Measurements from ENCODE around the gene SCAND1.
"Not testable (repeated sequence)": the region's sequence is repeated elsewhere in the genome, so short reads cannot be mapped to it uniquely, and the experiment has no call there.

SCAND1 gene

DNA sequence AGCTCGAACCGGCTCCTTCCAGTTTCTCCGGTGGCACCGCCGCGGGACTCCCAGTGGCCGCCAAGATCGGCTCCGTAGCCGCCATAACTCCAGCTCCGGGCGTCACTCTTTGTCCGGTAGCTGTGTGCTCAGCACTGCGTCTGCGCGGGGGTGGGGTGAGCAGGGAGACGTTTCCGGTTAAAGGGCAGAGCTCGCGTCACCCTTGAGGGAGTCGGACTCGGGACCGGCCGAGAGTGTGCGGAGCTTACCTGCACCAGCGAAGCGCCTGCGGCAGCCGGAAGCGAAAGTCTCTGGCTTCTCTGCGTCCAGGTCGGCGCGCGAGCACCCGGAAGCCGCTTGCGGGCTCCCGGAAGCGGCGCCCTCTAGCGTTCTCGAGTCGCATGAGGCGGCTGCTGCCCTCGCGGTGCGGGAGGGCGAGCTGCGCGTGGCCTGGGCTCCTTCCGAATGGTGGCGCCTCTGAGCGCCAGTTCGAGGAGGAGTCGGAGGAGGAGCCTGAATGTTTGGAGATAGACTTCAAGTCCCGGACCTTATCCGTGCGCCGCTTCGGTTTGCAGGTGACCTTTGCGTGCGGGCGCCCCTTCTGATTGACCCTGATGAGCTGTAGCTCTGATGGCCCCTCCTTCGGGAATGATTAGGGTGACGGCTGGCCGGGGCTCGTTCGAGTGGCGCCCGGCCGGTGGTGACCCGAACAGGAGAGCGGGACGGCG, at the start of gene SCAND1:
SCAND1 (minus strand) TSS at position 303 of the 707 bp plus-strand sequence; CDS start at position 85, 218 bp downstream.
- no peak for TF ChIP-seq EZH2phosphoT487 (conservative IDR thresholded peaks at IDR 0.05; ENCODE audit: low read length)
- TF ChIP-seq, protein P1, sequence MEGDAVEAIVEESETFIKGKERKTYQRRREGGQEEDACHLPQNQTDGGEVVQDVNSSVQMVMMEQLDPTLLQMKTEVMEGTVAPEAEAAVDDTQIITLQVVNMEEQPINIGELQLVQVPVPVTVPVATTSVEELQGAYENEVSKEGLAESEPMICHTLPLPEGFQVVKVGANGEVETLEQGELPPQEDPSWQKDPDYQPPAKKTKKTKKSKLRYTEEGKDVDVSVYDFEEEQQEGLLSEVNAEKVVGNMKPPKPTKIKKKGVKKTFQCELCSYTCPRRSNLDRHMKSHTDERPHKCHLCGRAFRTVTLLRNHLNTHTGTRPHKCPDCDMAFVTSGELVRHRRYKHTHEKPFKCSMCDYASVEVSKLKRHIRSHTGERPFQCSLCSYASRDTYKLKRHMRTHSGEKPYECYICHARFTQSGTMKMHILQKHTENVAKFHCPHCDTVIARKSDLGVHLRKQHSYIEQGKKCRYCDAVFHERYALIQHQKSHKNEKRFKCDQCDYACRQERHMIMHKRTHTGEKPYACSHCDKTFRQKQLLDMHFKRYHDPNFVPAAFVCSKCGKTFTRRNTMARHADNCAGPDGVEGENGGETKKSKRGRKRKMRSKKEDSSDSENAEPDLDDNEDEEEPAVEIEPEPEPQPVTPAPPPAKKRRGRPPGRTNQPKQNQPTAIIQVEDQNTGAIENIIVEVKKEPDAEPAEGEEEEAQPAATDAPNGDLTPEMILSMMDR (IDR thresholded peaks at IDR 0.05; ENCODE audit: insufficient read depth, low read length, poor library complexity, severe bottlenecking): peak; percentile 97

GRCh38 chr20:36004045-36004444, 49.7 kb upstream of the SCAND1 start:
- Histone ChIP-seq H3F3A (ENCODE audit: insufficient read depth) (no peaks in the 10 kb centered on the region), H3K9me3 (ENCODE audit: insufficient read depth, low read length) (no peaks in the 10 kb centered on the region), H3K4me3 (ENCODE audit: insufficient read depth, low read length, poor library complexity, severe bottlenecking) (no peak overlapping the region), H3K27ac (ENCODE audit: low read depth, low read length) (no peak overlapping the region), H2AFZ (ENCODE audit: low read depth, low read length, severe bottlenecking) (no peak overlapping the region), H4K20me1 (ENCODE audit: low read depth, low read length) (no peaks in the 10 kb centered on the region), H3K9me2 (replicated peaks; ENCODE audit: insufficient read depth, low read length) (no peaks in the 10 kb centered on the region), H3K36me3 (ENCODE audit: low read length) (no peaks in the 10 kb centered on the region), H3K79me2 (ENCODE audit: insufficient read depth, low read length) (no peaks in the 10 kb centered on the region), H3K9ac (ENCODE audit: low read length) (no peak overlapping the region), H3K27me3 (ENCODE audit: low read length) (no peaks in the 10 kb centered on the region), H3K4me2 (ENCODE audit: low read depth, low read length, poor library complexity, severe bottlenecking) (no peak overlapping the region)
- TF ChIP-seq EZH2phosphoT487 (conservative IDR thresholded peaks at IDR 0.05; ENCODE audit: low read length): no peak
- TF ChIP-seq, protein P1 (IDR thresholded peaks at IDR 0.05; ENCODE audit: insufficient read depth, low read length, poor library complexity, severe bottlenecking): no peak

More for the DNA sequence above, at the start of gene SCAND1:
- H3K9ac ChIP-seq (ENCODE audit: low read length): peak within 1 kb of the TSS; percentile 98
- peak within 1 kb of the TSS; percentile 98 for H2AFZ ChIP-seq (ENCODE audit: low read depth, low read length, severe bottlenecking)
- no peaks in the 10 kb centered on the region for H3K9me2 ChIP-seq (replicated peaks; ENCODE audit: insufficient read depth, low read length)
- peaks cover 5% of the 10 kb centered on the region; the same call in 1 of the 2 replicates for H3F3A ChIP-seq (ENCODE audit: insufficient read depth)
- peak within 1 kb of the TSS; percentile 84 for H3K4me2 ChIP-seq (ENCODE audit: low read depth, low read length, poor library complexity, severe bottlenecking)
- peaks cover 20% of the 10 kb centered on the region for H3K79me2 ChIP-seq (ENCODE audit: insufficient read depth, low read length)
- H3K27ac ChIP-seq (ENCODE audit: low read depth, low read length): peak within 1 kb of the TSS; percentile 96
- H3K27me3 ChIP-seq (ENCODE audit: low read length): no peaks in the 10 kb centered on the region
- H3K36me3 ChIP-seq (ENCODE audit: low read length): no peaks in the 10 kb centered on the region
- 0 out of 2 replicates have a peak, but pooled peaks cover 6% of the 10 kb centered on the region for H3K9me3 ChIP-seq (ENCODE audit: insufficient read depth, low read length)
- peak within 1 kb of the TSS; percentile 72 for H3K4me3 ChIP-seq (ENCODE audit: insufficient read depth, low read length, poor library complexity, severe bottlenecking)
- no peaks in the 10 kb centered on the region for H4K20me1 ChIP-seq (ENCODE audit: low read depth, low read length)

- H3K9ac ChIP-seq (ENCODE audit: low read length): no peak overlapping the region
- H3K27ac ChIP-seq (ENCODE audit: low read depth, low read length): no peak overlapping the region
- H3K27me3 ChIP-seq (ENCODE audit: low read length): no peaks in the 10 kb centered on the region
- H3K4me2 ChIP-seq (ENCODE audit: low read depth, low read length, poor library complexity, severe bottlenecking): no peak overlapping the region
- no peaks in the 10 kb centered on the region for H3K9me3 ChIP-seq (ENCODE audit: insufficient read depth, low read length)
- no peak overlapping the region for H2AFZ ChIP-seq (ENCODE audit: low read depth, low read length, severe bottlenecking)
- H4K20me1 ChIP-seq (ENCODE audit: low read depth, low read length): no peaks in the 10 kb centered on the region
- no peaks in the 10 kb centered on the region for H3K36me3 ChIP-seq (ENCODE audit: low read length)
- no peaks in the 10 kb centered on the region for H3K9me2 ChIP-seq (replicated peaks; ENCODE audit: insufficient read depth, low read length)
- no peak overlapping the region for H3K4me3 ChIP-seq (ENCODE audit: insufficient read depth, low read length, poor library complexity, severe bottlenecking)
- no peaks in the 10 kb centered on the region for H3K79me2 ChIP-seq (ENCODE audit: insufficient read depth, low read length)
- H3F3A ChIP-seq (ENCODE audit: insufficient read depth): no peaks in the 10 kb centered on the region
- TF ChIP-seq, protein P1 (IDR thresholded peaks at IDR 0.05; ENCODE audit: insufficient read depth, low read length, poor library complexity, severe bottlenecking): no peak
- no peak for TF ChIP-seq EZH2phosphoT487 (conservative IDR thresholded peaks at IDR 0.05; ENCODE audit: low read length)
Measured at GRCh38 chr20:36002855-36003254, 48.6 kb upstream of the SCAND1 start.

- not testable (repeated sequence) for H3K9me2 ChIP-seq (replicated peaks; ENCODE audit: insufficient read depth, low read length); H3K9me3 ChIP-seq (ENCODE audit: insufficient read depth, low read length); H3K79me2 ChIP-seq (ENCODE audit: insufficient read depth, low read length); H3K27me3 ChIP-seq (ENCODE audit: low read length); H3K4me3 ChIP-seq (ENCODE audit: insufficient read depth, low read length, poor library complexity, severe bottlenecking); H3F3A ChIP-seq (ENCODE audit: insufficient read depth); H3K27ac ChIP-seq (ENCODE audit: low read depth, low read length); H3K36me3 ChIP-seq (ENCODE audit: low read length); H3K4me2 ChIP-seq (ENCODE audit: low read depth, low read length, poor library complexity, severe bottlenecking); H2AFZ ChIP-seq (ENCODE audit: low read depth, low read length, severe bottlenecking); H4K20me1 ChIP-seq (ENCODE audit: low read depth, low read length); H3K9ac ChIP-seq (ENCODE audit: low read length)
Measured at GRCh38 chr20:36001331-36001730, 47.0 kb upstream of the SCAND1 start.

GRCh38 chr20:35996492-35996891, 42.2 kb upstream of the SCAND1 start:
- not testable (repeated sequence) for H3F3A ChIP-seq (ENCODE audit: insufficient read depth); H3K9ac ChIP-seq (ENCODE audit: low read length); H3K27ac ChIP-seq (ENCODE audit: low read depth, low read length); H3K4me2 ChIP-seq (ENCODE audit: low read depth, low read length, poor library complexity, severe bottlenecking); H3K9me3 ChIP-seq (ENCODE audit: insufficient read depth, low read length); H3K36me3 ChIP-seq (ENCODE audit: low read length); H3K79me2 ChIP-seq (ENCODE audit: insufficient read depth, low read length); H4K20me1 ChIP-seq (ENCODE audit: low read depth, low read length); H3K4me3 ChIP-seq (ENCODE audit: insufficient read depth, low read length, poor library complexity, severe bottlenecking); H3K9me2 ChIP-seq (replicated peaks; ENCODE audit: insufficient read depth, low read length); H3K27me3 ChIP-seq (ENCODE audit: low read length); H2AFZ ChIP-seq (ENCODE audit: low read depth, low read length, severe bottlenecking)
